NCI-H1436 (cell line): ENCODE measurements around the gene DNAH8.

ENCODE experiments used
- DNase-seq: peaks from one replicate; lab custom pipeline; 2025; lab: John Stamatoyannopoulos, UW

Gene DNAH8

DNA sequence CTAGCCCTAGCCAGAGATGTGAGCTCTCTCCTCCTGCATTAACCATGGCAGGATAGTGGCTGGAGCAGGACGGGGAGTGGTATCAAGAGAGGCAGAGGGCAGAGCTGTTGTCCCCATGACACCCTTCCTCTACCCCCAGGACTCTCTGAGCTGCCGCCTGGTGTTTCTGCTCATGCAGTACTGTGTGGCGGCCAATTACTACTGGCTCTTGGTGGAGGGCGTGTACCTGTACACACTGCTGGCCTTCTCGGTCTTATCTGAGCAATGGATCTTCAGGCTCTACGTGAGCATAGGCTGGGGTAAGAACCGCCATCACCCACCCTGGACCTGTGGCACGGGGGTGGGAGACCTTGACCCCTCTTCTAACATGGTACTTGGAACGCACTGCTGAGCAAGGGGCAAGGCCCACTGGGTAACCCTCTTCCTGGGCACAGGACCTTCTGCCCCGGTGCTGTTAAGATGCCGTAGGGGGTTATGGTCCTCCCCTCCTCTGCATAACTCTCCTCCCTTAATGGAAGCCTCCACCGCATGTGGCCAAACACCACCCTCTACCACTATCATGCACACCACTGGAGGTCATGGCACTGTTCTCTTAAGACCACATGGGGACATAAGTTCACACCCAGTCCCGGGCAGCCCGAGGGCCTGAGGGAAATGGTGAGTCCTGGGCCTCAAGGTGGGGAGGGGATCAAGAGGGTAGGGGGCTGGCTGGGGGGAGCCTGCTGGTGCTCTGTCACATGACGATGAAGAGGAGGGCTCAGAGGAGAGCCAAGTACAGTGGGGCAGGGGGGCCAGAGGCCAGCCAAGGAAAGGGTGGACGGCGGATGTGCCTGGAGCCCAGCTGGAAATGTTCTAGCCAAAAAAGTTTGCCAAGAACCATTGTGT is 358.6 kb downstream of the DNAH8 start:
- no peak for DNase-seq

DNA sequence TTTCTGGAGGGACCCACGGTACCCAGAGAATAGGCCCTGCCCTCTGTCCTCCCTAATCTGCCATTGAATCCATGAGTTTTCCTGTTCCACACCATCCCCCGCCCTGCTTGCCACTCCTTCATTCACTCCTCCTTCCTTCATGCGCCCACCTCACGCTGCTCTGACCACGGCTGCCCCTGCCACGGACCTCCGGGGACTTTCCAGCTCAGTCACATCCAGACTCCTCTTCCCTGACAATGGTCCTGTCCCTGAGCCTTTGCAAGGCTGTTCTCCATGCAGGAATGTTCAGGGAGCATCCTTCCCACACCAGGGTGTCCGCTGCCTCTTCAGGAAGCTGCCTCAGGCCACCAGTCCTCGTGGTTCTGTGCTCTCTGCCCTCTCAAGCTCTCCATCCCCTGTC is 359.4 kb downstream of the DNAH8 start:
- no peak for DNase-seq

DNA sequence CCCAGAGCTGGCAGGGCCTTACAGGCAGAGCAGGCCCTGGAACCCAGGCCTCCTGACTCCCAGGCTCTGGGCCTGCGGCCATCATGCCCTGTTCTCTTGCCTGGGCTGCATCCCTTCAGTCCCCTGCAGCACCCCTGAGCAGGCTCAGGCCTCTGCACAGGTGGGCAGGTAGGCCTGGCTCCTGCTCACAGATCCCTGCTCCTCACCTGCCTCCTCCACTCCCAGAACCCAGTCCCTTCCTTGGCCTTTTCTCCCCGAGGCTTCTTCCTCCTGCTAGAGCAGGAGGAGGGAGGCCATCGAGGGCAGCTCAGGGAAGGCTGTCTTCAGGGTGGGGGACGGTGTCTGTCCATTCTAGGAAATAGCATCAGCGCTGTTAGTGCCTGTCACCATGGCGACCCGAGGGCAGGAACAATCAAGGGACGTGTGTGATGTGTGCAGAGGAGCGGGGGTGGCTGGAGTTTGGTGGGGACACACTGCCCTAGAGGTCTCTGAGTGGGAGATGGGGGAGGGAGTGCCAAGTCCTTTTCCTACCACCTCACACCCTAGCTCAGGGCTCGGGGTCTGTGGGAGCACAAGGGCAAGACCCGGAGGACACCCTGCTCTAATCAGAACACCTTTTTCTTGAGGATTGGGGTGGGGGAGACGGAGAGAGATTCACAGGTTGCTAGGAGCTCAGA is 360.0 kb downstream of the DNAH8 start:
- DNase-seq: no peak

DNA sequence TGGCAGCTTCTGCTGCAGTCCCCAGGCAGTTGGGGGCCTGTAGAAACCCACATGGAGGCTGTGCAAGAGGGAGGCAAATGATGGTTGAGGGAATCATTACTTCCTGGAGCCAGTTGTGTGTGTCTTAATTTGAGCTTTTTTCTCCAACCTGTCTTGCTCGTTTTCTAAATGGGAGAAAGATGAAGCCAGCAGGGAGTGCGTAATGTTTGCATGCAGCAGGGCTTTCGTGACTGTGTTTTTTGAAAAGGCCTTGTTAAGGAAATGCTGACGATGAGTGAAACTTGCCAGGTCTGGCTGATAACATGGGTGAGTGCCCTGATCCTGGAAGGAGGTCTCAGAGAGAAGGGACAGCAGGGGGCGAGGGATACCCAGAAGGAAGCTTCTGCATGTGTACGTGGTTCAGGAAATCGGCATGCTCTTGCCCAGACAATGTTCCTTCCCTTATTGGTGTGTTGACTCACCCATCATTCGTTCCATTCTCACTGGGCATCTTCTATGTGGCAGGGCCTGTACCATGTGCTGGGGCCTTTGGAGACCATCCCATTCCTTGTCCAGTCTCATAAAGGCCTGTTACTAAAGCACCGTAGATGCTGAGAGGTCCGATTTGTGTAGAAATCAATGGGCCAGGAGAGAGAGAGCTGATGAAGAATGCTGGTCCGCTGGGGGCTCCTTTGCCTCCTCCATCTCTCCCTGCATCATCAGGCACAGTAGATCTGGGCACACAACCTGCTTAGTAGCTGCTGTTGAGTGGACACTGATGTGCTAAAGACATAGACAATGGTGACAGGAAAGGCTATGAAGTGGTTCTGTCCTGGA is 360.9 kb downstream of the DNAH8 start:
- DNase-seq: no peak

DNA sequence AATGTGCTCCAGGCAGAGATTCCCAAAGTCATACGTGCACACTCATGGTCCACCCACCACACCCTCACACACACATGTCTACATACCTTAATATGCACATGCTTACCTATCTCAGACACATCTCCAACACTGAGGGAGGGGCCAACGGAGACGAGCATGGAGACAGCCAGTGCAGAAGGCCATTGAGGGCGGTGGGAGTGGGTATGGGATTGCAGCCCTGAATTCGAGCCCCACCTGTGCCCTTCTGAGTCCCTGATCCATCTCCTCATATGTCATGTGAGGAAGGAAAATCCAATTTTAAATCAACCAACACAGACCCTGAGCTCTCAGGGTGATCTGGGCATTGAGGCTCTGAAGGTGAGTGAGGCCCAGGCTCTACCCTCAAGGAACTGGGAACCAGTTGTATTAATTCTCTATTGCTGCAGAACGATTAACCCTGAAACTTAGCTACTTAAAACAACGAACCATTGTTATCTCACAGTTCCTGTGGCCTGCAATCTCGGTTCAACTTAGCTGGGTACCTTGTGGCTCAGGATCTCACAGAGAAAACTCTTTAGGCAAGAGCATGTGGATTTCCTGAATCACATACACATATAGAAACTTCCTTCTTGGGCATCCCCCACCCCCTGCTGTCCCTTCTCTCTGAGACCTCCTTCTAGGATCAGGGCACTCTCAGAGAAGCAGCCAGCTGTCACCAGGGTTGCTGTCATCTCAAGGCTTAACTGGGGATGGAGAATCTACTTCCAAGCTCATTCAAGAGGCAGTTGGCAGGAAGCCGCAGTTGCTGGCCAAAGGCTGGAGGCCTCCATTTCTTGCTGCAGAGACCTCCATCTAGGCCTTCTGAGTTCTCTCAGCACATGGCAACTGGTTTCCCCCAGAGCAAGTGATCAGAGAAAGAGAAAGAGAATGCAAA is 361.8 kb downstream of the DNAH8 start:
- DNase-seq: no peak

DNA sequence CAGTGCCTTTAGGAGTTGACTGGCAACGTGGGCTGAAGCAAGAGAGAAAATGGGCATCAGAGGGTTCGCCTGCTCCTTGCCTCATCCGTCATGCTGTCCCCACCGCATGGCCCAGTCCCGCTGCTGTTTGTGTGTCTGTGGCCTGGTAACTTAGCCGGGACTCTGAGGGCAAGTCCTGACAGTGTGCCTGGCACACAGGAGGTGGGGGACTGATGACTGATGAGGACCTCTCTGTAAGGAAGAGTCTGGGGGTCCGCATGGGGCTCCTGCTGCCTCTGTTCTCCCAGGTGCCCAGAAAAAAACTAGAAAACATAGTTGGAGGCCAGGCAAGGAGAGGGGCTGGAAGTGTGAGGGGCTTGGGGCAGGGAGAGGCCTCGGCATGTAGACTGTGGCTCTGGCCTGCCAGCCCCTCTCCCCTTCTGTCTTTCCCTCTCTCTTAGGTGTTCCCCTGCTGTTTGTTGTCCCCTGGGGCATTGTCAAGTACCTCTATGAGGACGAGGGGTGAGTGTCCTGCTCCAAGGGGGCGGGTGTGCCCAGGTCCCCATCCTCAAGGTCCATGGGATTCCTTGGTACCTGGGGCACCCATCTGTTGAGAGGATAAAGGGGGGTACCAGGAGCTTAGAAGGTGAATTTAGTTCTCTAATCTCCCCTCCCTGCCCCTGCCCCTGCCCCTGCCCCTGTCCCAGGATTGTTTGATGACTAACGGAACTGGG is 362.9 kb downstream of the DNAH8 start:
- DNase-seq: no peak

DNA sequence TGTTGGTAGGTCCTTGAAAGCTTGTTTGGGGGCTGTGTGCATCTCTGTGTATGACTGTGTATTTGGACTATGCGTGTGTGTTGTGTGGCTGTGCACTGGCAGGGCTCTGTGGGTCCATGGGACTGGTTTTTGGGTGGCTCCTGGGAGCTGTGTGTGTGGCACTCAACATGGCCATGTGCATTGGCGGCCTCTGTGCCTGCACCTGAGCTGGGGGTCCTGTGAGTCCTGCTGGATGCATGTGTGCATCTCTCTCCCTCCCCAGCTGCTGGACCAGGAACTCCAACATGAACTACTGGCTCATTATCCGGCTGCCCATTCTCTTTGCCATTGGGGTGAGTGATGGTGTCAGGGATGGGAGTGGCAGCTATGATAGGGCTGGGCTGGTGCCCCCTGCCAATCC is 363.6 kb downstream of the DNAH8 start:
- DNase-seq: no peak

DNA sequence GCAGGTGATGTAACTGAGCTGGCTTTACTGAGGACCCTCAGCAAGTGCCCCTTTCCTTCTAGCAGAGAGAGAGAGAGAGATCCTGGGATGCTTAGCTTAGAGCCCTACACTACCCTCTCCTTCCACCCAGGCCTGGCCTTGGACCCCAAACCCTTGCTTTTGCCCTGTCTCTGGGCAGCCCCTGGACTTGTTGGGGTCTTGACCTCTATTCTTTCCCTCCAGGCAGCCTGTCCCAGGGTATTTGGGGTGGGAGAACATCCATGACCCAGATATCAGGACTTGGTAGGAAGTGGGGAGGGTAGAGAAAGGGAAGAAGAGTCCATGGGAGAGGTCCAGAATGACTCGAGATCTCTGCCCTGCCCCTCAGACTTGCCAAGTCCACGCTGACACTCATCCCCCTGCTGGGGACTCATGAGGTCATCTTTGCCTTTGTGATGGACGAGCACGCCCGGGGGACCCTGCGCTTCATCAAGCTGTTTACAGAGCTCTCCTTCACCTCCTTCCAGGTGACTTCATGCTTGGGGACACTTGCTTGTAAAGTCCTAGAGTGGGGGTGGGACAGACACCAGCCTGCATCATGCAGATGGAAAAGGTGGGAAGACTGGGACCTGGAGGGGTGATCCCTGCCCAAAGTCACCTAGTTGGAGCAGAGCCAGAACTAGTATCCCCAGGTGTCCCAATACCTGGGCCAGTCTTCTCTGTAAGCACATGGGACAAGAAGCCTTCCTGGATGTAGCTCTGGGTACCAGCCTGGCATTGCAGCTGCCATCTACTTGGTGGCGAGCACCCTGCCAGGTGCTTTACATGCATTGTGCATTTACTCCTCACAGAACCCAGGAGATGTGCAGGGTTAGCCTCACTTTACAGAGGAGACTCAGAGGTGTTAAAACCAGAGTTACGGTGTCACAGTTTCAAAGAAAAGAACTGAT is 364.4 kb downstream of the DNAH8 start:
- no peak for DNase-seq
